Peyer's patch (tissue), 4 donors: ENCODE data around the gene KIAA0040. TPM values are rescaled to one million over a fixed set of nuclear protein-coding genes. Genes with fewer than 3 reads are reported as not detected.

Source experiments
- DNase-seq, 3 donors: peaks; one replicate each; pipeline ENCODE4 v3.0.0-alpha.2; 2017 to 2019
- H3K27ac ChIP-seq, 4 donors: fragments of 200-600 bp; sonication (generic); one replicate each; pipeline ENCODE4 v1.5.1; 2016 to 2019
- H3K27me3 ChIP-seq, 2 donors: fragments of 200-600 bp; sonication (generic); one replicate each; pipeline ENCODE4 v1.5.1; 2019
- H3K36me3 ChIP-seq, 3 donors: fragments of 200-600 bp; sonication (generic); one replicate each; pipeline ENCODE4 v1.5.1; 2016 to 2019
- H3K4me1 ChIP-seq, 4 donors: fragments of 200-600 bp; sonication (generic); one replicate each; pipeline ENCODE4 v1.5.1; 2016 to 2019
- H3K4me3 ChIP-seq, 4 donors: fragments of 200-600 bp; sonication (generic); 1 replicate in 3 of 4; 2 replicates in 1 of 4; pipeline ENCODE4 v1.5.1; 2016 to 2019; ENCODE audit warnings: mild to moderate bottlenecking in 1 of 4
- H3K9me3 ChIP-seq, 4 donors: fragments of 200-600 bp; sonication (generic); one replicate each; pipeline ENCODE4 v1.5.1; 2016 to 2019; ENCODE audit warnings: mild to moderate bottlenecking in 1 of 4
- POLR2A ChIP-seq, 2 donors: fragments of 450-650 bp; IDR thresholded peaks; one replicate each; pipeline ENCODE4 v1.5.1; 2017; ENCODE audit warnings: antibody characterized with exemption in 2 of 2, mild to moderate bottlenecking in 2 of 2, moderate library complexity in 2 of 2
- total RNA-seq, 4 donors: library from RNA; depleted of rRNA; stranded (reverse); fragments of >200 nt; gene quantifications; one replicate each; pipeline ENCODE4 v1.1.0, GENCODE V29; 2016
- TF ChIP-seq, protein P1 (sequence below), 6 experiments: fragments of 450-650 bp in 4 of 6; fragments of 200-600 bp in 2 of 6; sonication (generic) in 1 of 6; IDR thresholded peaks; one replicate each; pipeline ENCODE4 v1.5.1; 2017 to 2019; ENCODE audit warnings: antibody characterized with exemption in 6 of 6, mild to moderate bottlenecking in 3 of 6, moderate library complexity in 1 of 6

The KIAA0040 gene
- total RNA-seq, 4 donors from 2014 or later: 9.7 to 52.8 (median 10.3) TPM

DNA sequence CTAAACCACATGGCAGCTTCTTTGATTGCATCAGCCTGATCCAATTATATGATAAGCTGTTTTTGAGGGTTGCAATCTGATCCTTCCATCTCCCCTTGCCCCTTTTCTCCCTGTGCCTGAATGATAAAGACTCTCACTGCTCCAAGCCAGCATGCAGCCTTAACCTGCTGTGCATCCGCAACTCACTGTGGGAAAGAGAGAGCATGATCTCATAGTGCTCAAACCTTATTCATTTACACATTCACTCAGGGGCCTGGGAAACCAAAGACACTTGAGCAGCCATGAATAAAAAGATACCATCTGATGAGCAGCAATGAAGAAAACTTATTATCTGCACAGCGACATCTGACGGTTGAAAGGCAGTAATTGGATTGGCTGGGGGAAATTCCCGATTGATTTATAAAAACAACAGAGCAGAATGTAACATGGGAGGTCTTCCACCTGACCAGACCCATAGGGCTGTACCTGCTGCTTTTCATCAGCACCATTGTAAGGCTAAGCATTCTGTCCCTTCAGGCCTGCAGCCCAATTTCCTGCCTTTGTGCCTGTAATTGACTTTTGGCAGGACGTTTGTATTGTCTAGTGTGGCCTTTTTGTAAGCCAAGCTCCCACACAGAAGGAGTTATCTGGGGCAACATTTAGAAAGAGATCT, 62.5 kb downstream of the KIAA0040 start:
- DNase-seq: no peak
- H3K4me3 ChIP-seq: no peak overlapping the region
- peak overlapping the region in 2 of 4 donors; percentile 39 to 65 for H3K27ac ChIP-seq
- no peak for TF ChIP-seq POLR2A (IDR thresholded peaks at IDR 0.05)
- TF ChIP-seq, protein P1, sequence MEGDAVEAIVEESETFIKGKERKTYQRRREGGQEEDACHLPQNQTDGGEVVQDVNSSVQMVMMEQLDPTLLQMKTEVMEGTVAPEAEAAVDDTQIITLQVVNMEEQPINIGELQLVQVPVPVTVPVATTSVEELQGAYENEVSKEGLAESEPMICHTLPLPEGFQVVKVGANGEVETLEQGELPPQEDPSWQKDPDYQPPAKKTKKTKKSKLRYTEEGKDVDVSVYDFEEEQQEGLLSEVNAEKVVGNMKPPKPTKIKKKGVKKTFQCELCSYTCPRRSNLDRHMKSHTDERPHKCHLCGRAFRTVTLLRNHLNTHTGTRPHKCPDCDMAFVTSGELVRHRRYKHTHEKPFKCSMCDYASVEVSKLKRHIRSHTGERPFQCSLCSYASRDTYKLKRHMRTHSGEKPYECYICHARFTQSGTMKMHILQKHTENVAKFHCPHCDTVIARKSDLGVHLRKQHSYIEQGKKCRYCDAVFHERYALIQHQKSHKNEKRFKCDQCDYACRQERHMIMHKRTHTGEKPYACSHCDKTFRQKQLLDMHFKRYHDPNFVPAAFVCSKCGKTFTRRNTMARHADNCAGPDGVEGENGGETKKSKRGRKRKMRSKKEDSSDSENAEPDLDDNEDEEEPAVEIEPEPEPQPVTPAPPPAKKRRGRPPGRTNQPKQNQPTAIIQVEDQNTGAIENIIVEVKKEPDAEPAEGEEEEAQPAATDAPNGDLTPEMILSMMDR (IDR thresholded peaks at IDR 0.05): no peak
- H3K27me3 ChIP-seq: no peaks in the 10 kb centered on the region
- H3K36me3 ChIP-seq: no peaks in the 10 kb centered on the region
- no peaks in the 10 kb centered on the region for H3K9me3 ChIP-seq
- peaks cover 0 to 6% (median 3%) of the 10 kb centered on the region in 4 donors for H3K4me1 ChIP-seq

DNA sequence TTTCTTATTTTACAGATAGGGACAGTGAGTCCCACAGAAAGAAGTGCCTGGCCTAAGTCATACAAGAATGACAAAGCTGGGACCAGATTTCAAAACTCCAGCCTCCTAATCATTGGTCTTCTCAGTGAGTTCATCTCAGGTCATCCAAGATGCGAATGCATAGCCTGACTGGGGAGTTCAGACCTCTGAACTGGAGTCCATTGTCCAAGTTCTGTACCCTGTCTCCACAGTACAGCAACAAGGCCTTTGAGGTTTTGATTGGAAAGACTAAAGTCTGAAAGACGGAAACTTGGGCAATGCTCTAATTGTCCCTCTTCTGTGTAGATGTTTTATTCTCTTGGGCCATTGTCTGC, 63.0 kb downstream of the KIAA0040 start:
- TF ChIP-seq POLR2A (IDR thresholded peaks at IDR 0.05): no peak
- TF ChIP-seq, protein P1 (IDR thresholded peaks at IDR 0.05): no peak
- Histone ChIP-seq H3K9me3 (no peaks in the 10 kb centered on the region), H3K27me3 (no peaks in the 10 kb centered on the region), H3K4me3 (no peak overlapping the region), H3K36me3 (no peaks in the 10 kb centered on the region), H3K27ac (peak overlapping the region in 2 of 4 donors; percentile 39 to 65), H3K4me1 (peaks cover 0 to 6% (median 3%) of the 10 kb centered on the region in 4 donors)
- DNase-seq: no peak

DNA sequence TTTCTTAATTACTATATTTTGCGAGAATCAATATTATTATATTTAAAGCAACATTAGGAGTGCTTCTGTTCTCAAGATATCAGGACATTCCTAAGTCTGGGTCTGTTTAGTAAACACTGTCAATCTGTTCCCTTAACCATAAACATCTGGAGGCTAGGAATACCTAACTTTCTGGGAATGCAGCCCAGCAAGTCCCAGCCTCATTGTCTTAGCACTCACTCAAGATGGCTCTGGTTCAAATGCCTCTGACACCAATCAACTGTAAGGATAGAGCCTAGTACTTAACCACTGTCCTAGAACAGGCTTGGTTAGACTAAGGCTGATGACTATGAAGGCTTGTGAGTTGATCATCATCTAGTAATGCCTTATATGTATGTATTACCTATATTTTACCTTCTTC, 63.4 kb downstream of the KIAA0040 start:
- Histone ChIP-seq H3K27me3 (no peaks in the 10 kb centered on the region), H3K36me3 (no peaks in the 10 kb centered on the region), H3K4me1 (peaks cover 0 to 6% (median 3%) of the 10 kb centered on the region in 4 donors), H3K9me3 (no peaks in the 10 kb centered on the region), H3K4me3 (no peak overlapping the region), H3K27ac (peak overlapping the region in 2 of 4 donors; percentile 39 to 65)
- DNase-seq: no peak
- TF ChIP-seq, protein P1 (IDR thresholded peaks at IDR 0.05): no peak
- no peak for TF ChIP-seq POLR2A (IDR thresholded peaks at IDR 0.05)

DNA sequence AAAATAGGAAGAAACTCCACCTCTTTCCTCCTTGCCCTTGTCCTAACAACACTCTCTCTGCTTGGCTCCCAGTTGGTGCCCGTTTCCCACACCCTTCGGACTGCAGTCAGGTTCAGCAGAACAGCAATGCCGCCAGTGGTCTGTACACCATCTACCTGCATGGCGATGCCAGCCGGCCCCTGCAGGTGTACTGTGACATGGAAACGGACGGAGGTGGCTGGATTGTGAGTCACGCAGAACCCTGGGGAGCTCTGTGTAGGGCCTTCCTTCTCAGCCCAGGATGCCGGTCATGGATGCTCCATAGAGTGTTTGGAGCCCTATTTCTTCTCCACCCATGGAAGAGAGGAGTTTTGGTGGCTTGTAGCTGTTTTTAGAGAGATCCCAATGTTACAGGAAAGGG, 64.1 kb downstream of the KIAA0040 start:
- Histone ChIP-seq H3K4me3 (no peak overlapping the region), H3K27me3 (no peaks in the 10 kb centered on the region), H3K9me3 (no peaks in the 10 kb centered on the region), H3K27ac (peak overlapping the region in 2 of 4 donors; percentile 36 to 65), H3K4me1 (peaks cover 0 to 6% (median 3%) of the 10 kb centered on the region in 4 donors), H3K36me3 (no peaks in the 10 kb centered on the region)
- no peak for DNase-seq
- TF ChIP-seq, protein P1 (IDR thresholded peaks at IDR 0.05): no peak
- no peak for TF ChIP-seq POLR2A (IDR thresholded peaks at IDR 0.05)

DNA sequence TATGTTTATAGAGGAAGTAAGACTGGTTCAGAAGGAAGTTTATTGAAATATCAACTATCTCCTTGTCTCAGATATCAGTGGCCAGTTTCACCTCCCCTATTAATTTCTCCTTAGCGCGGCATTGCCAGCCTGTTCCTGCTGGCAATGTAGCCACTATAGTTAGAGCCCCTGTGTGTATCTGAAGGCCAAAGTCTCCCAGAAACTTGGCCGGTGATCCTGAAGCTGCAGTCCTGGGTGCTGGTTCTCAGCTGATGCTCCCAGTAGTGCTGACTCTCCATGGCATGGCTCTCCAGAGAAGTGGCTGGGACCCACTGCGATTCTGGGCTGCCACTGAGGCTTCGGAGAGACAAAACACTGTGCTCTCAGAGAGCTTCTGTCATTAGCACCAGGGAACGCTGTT, 65.0 kb downstream of the KIAA0040 start:
- Histone ChIP-seq H3K9me3 (no peaks in the 10 kb centered on the region), H3K27me3 (no peaks in the 10 kb centered on the region), H3K36me3 (no peaks in the 10 kb centered on the region), H3K27ac (peak overlapping the region in 1 of 4 donors; percentile 65), H3K4me1 (peaks cover 0 to 6% (median 3%) of the 10 kb centered on the region in 4 donors), H3K4me3 (no peak overlapping the region)
- no peak for DNase-seq
- TF ChIP-seq, protein P1 (IDR thresholded peaks at IDR 0.05): no peak
- TF ChIP-seq POLR2A (IDR thresholded peaks at IDR 0.05): no peak
